Sigmoid colon (tissue), 7 donors: ENCODE measurements around the gene CLC. TPM values are rescaled to one million over a fixed set of nuclear protein-coding genes. Genes with fewer than 3 reads are reported as not detected.

Source experiments
- DNase-seq: peaks from one replicate; pipeline ENCODE4 v3.0.0-alpha.2; 2019
- H3K27ac ChIP-seq, 4 donors: fragments of 200-600 bp; sonication (generic); one replicate each; pipeline ENCODE4 v1.5.1; 2016 to 2019; ENCODE audit warnings: mild to moderate bottlenecking in 1 of 4
- H3K27me3 ChIP-seq, 3 donors: fragments of 200-600 bp; sonication (generic); one replicate each; pipeline ENCODE4 v1.5.1; 2019; ENCODE audit warnings: mild to moderate bottlenecking in 1 of 3
- H3K36me3 ChIP-seq, 4 donors: fragments of 200-600 bp; sonication (generic); one replicate each; pipeline ENCODE4 v1.5.1; 2016 to 2019
- H3K4me1 ChIP-seq, 4 donors: fragments of 200-600 bp; sonication (generic); one replicate each; pipeline ENCODE4 v1.5.1; 2017 to 2019
- H3K4me3 ChIP-seq, 4 donors: fragments of 200-600 bp; sonication (generic); one replicate each; pipeline ENCODE4 v1.5.1; 2017 to 2019; ENCODE audit warnings: mild to moderate bottlenecking in 2 of 4, moderate library complexity in 1 of 4
- H3K9me3 ChIP-seq, 4 donors: fragments of 200-600 bp in 3 of 4; sonication (generic) in 3 of 4; one replicate each; pipeline versions ENCODE4 v1.5.1 to v1.6.1; 2013 to 2019
- CTCF ChIP-seq, 4 experiments: fragments of 450-650 bp in 3 of 4; fragments of 200-600 bp in 1 of 4; IDR thresholded peaks; one replicate each; pipeline ENCODE4 v1.5.1; 2016 to 2019; ENCODE audit warnings: antibody characterized with exemption in 4 of 4, mild to moderate bottlenecking in 3 of 4, moderate library complexity in 2 of 4
- EP300 ChIP-seq, 4 donors: sonication (generic); formaldehyde crosslinking; IDR thresholded peaks; one replicate each; pipeline ENCODE4 v1.6.1; 2017; ENCODE audit warnings: antibody characterized with exemption in 4 of 4
- POLR2A ChIP-seq, 2 donors: fragments of 450-650 bp; IDR thresholded peaks; one replicate each; pipeline ENCODE4 v1.6.1; 2016; ENCODE audit warnings: antibody characterized with exemption in 2 of 2, mild to moderate bottlenecking in 2 of 2, moderate library complexity in 2 of 2
- POLR2AphosphoS5 ChIP-seq, 4 donors: sonication (generic); formaldehyde crosslinking; IDR thresholded peaks; one replicate each; pipeline ENCODE4 v1.6.1; 2017; ENCODE audit warnings: antibody characterized with exemption in 4 of 4
- WGBS, 2 donors: extraction: QIAGEN DNeasy Blood & Tissue Kit; methylation state at CpG; one replicate each; pipeline ENCODE4 v1.1.7; 2013; 5-methylcytosine and 5-hydroxymethylcytosine counted together
- intact Hi-C: fragments of 100-400 bp; cut with DNase I; formaldehyde crosslinking; loops from one replicate; pipeline ENCODE4 v1.15.1; 2023
- polyA plus RNA-seq, 3 donors: library from polyadenylated mRNA; stranded (reverse); fragments of 200-250 nt; gene quantifications; one replicate each; pipeline ENCODE4 v1.2.3, GENCODE V29; 2013
- small RNA-seq, 3 donors: library from RNA; depleted of rRNA; stranded (forward); fragments of <200 nt; gene quantifications; one replicate each; pipeline ENCODE3, GENCODE V24; 2016
- total RNA-seq, 4 donors: library from RNA; depleted of rRNA; stranded (reverse); fragments of >200 nt; gene quantifications; one replicate each; pipeline ENCODE4 v1.1.0, GENCODE V29; 2016
- donor health status: healthy with polysubstance abuse.
- donor health status: Bipolar disorder and iron deficiency.
- donor health status: healthy.

The CLC gene
- total and polyA plus RNA-seq, 7 donors, result 7.2 TPM; not detected in 6

GRCh38 chr19:39686739-39687138 is 51.1 kb downstream of the CLC start:
- H3K4me3 ChIP-seq, result no peak overlapping the region
- intact Hi-C loops, result no loop called here
- no peak overlapping the region for H3K27ac ChIP-seq
- no peak for TF ChIP-seq CTCF (IDR thresholded peaks at IDR 0.05)
- TF ChIP-seq EP300 (IDR thresholded peaks at IDR 0.05), result no peak
- no peak for TF ChIP-seq POLR2A (IDR thresholded peaks at IDR 0.05)
- H3K27me3 ChIP-seq, result no peaks in the 10 kb centered on the region
- DNase-seq, result no peak
- H3K4me1 ChIP-seq, result no peaks in the 10 kb centered on the region
- WGBS, 2 donors, result 66 to 84% methylated on average over 3 of the region's 3 CpGs
- no peaks in the 10 kb centered on the region for H3K36me3 ChIP-seq
- peaks cover 0 to 2% (median 0%) of the 10 kb centered on the region in 4 donors for H3K9me3 ChIP-seq

- no peak for DNase-seq
- no peaks in the 10 kb centered on the region for H3K4me1 ChIP-seq
- H3K4me3 ChIP-seq, result no peak overlapping the region
- no peaks in the 10 kb centered on the region for H3K9me3 ChIP-seq
- intact Hi-C loops, result no loop called here
- WGBS, 2 donors, result 83 to 84% methylated on average over 5 of the region's 5 CpGs
- no peak overlapping the region for H3K27ac ChIP-seq
- H3K36me3 ChIP-seq, result no peaks in the 10 kb centered on the region
- TF ChIP-seq CTCF (IDR thresholded peaks at IDR 0.05) (no peak), POLR2AphosphoS5 (IDR thresholded peaks at IDR 0.05) (no peak), POLR2A (IDR thresholded peaks at IDR 0.05) (no peak), EP300 (IDR thresholded peaks at IDR 0.05) (no peak)
- H3K27me3 ChIP-seq, result no peaks in the 10 kb centered on the region
These were observed 53.6 kb downstream of the CLC start for GRCh38 chr19:39684267-39684666.

- Histone ChIP-seq H3K9me3 (no peaks in the 10 kb centered on the region), H3K4me1 (peaks cover 0 to 5% (median 0%) of the 10 kb centered on the region in 4 donors), H3K27me3 (no peaks in the 10 kb centered on the region), H3K36me3 (no peaks in the 10 kb centered on the region), H3K4me3 (no peak overlapping the region), H3K27ac (no peak overlapping the region)
- TF ChIP-seq POLR2A (IDR thresholded peaks at IDR 0.05) (no peak), POLR2AphosphoS5 (IDR thresholded peaks at IDR 0.05) (no peak), CTCF (IDR thresholded peaks at IDR 0.05) (no peak), EP300 (IDR thresholded peaks at IDR 0.05) (no peak)
- WGBS, 2 donors, result 86 to 92% methylated on average over 5 of the region's 5 CpGs
- DNase-seq, result no peak
- intact Hi-C loops, result no loop called here
These were observed 56.4 kb downstream of the CLC start for GRCh38 chr19:39681416-39681815.

Small RNAs within 50 kb of the gene (small RNA-seq; reads per million reads assigned to genes)
- gene RPS29P27, result 0 reads per million in 3 donors

Other genes starting within 250 kb of the CLC start
- gene DLL3, start 239.1 kb downstream of the CLC start, total RNA-seq, result under 1 TPM in 1 of 4 donors, not detected in 3; 0.36 TPM
- gene DLL3, start 239.1 kb downstream of the CLC start, polyA plus RNA-seq, result under 1 TPM in 1 of 3 donors, not detected in 2; 0.17 TPM
- not detected for gene SELENOV, start 222.9 kb downstream of the CLC start, total RNA-seq
- gene SELENOV, start 222.9 kb downstream of the CLC start, polyA plus RNA-seq, result not detected
- gene EID2B, start 205.2 kb downstream of the CLC start, total RNA-seq, result 1 to 10 TPM; 3.9 to 7.7 (median 5.3) TPM
- 1 to 10 TPM in 2 of 3 donors, under 1 TPM in 1; 0.46 to 2.0 (median 1.8) TPM for gene EID2B, start 205.2 kb downstream of the CLC start, polyA plus RNA-seq
- 10 to 100 TPM in 3 of 4 donors, 1 to 10 TPM in 1; 9.7 to 16.4 (median 13.2) TPM for gene EID2, start 197.9 kb downstream of the CLC start, total RNA-seq
- gene EID2, start 197.9 kb downstream of the CLC start, polyA plus RNA-seq, result 10 to 100 TPM in 1 of 3 donors, 1 to 10 TPM in 2; 7.6 to 10.7 (median 8.4) TPM
- not detected for gene LGALS13, start 135.5 kb downstream of the CLC start, total RNA-seq
- gene LGALS13, start 135.5 kb downstream of the CLC start, polyA plus RNA-seq, result not detected
- gene LGALS16, start 82.1 kb downstream of the CLC start, total RNA-seq, result not detected
- gene LGALS16, start 82.1 kb downstream of the CLC start, polyA plus RNA-seq, result not detected
- not detected for gene LGALS14, start 33.5 kb downstream of the CLC start, total RNA-seq
- gene LGALS14, start 33.5 kb downstream of the CLC start, polyA plus RNA-seq, result not detected
- not detected for gene LEUTX, start 40.8 kb upstream of the CLC start, total RNA-seq
- gene LEUTX, start 40.8 kb upstream of the CLC start, polyA plus RNA-seq, result not detected
- 10 to 100 TPM in 2 of 4 donors, 1 to 10 TPM in 2; 8.0 to 11.4 (median 9.3) TPM for gene DYRK1B, start 96.1 kb upstream of the CLC start, total RNA-seq
- 10 to 100 TPM in 1 of 3 donors, 1 to 10 TPM in 2; 6.6 to 11.4 (median 6.9) TPM for gene DYRK1B, start 96.1 kb upstream of the CLC start, polyA plus RNA-seq
- 100 to 1,000 TPM in 3 of 4 donors, 10 to 100 TPM in 1; 96.4 to 147 (median 109) TPM for gene FBL, start 108.3 kb upstream of the CLC start, total RNA-seq
- gene FBL, start 108.3 kb upstream of the CLC start, polyA plus RNA-seq, result 100 to 1,000 TPM; 121 to 333 (median 225) TPM
- 10 to 100 TPM in 2 of 4 donors, 1 to 10 TPM in 2; 7.5 to 83.5 (median 9.7) TPM for gene FCGBP, start 196.6 kb upstream of the CLC start, total RNA-seq
- gene FCGBP, start 196.6 kb upstream of the CLC start, polyA plus RNA-seq, result 100 to 1,000 TPM in 2 of 3 donors, 10 to 100 TPM in 1; 90.1 to 713 (median 228) TPM
- gene PSMC4, start 233.1 kb upstream of the CLC start, total RNA-seq, result 10 to 100 TPM; 60.1 to 86.9 (median 71.8) TPM
- gene PSMC4, start 233.1 kb upstream of the CLC start, polyA plus RNA-seq, result 10 to 100 TPM; 52.9 to 95.7 (median 79.3) TPM